Glutamatergic neuron (in vitro differentiated cells): ENCODE measurements around the gene AP3B2. TPM values are rescaled to one million over a fixed set of nuclear protein-coding genes. Genes with fewer than 3 reads are reported as not detected.

Experiments used
- DNase-seq: peaks from one replicate; pipeline ENCODE4 v3.0.0; 2022
- H3K27ac Mint-ChIP-seq: one replicate; pipeline ENCODE4 v1.8.0; 2020; ENCODE audit warnings: mild to moderate bottlenecking, mixed read lengths, inconsistent platforms; ENCODE audit not compliant: unreplicated experiment
- H3K27me3 Mint-ChIP-seq: one replicate; pipeline ENCODE4 v1.8.0; 2020; ENCODE audit warnings: mild to moderate bottlenecking, moderate library complexity, mixed read lengths, inconsistent platforms; ENCODE audit not compliant: unreplicated experiment
- H3K36me3 Mint-ChIP-seq: one replicate; pipeline ENCODE4 v1.8.0; 2020; ENCODE audit warnings: mild to moderate bottlenecking, mixed read lengths, inconsistent platforms; ENCODE audit not compliant: unreplicated experiment
- H3K4me1 Mint-ChIP-seq: one replicate; pipeline ENCODE4 v1.8.0; 2020; ENCODE audit warnings: mild to moderate bottlenecking, low read depth, mixed read lengths, inconsistent platforms; ENCODE audit not compliant: unreplicated experiment
- H3K4me3 Mint-ChIP-seq: one replicate; pipeline ENCODE4 v1.8.0; 2020; ENCODE audit warnings: mild to moderate bottlenecking, mixed read lengths, inconsistent platforms; ENCODE audit not compliant: unreplicated experiment
- H3K9me3 Mint-ChIP-seq: one replicate; pipeline ENCODE4 v1.8.0; 2020; ENCODE audit warnings: mild to moderate bottlenecking, moderate library complexity, mixed read lengths, inconsistent platforms; ENCODE audit not compliant: unreplicated experiment
- total RNA-seq: library from RNA; stranded (reverse); fragmentation: NEBNext Ultra II Directional; extraction: Animal tissue kit (Norgen Biotek cat#: 25700); gene quantifications from one replicate; pipeline ENCODE4 v1.2.1, GENCODE V29; 2021; ENCODE audit not compliant: unreplicated experiment
- TF ChIP-seq, protein P1 (sequence below): fragments of 200-600 bp; sonication (generic); IDR thresholded peaks from one replicate; pipeline ENCODE4 v1.5.0; 2021; ENCODE audit not compliant: partially characterized antibody, unreplicated experiment

AP3B2 gene
- total RNA-seq, 1 donor from 2014 or later: 218 TPM

DNA sequence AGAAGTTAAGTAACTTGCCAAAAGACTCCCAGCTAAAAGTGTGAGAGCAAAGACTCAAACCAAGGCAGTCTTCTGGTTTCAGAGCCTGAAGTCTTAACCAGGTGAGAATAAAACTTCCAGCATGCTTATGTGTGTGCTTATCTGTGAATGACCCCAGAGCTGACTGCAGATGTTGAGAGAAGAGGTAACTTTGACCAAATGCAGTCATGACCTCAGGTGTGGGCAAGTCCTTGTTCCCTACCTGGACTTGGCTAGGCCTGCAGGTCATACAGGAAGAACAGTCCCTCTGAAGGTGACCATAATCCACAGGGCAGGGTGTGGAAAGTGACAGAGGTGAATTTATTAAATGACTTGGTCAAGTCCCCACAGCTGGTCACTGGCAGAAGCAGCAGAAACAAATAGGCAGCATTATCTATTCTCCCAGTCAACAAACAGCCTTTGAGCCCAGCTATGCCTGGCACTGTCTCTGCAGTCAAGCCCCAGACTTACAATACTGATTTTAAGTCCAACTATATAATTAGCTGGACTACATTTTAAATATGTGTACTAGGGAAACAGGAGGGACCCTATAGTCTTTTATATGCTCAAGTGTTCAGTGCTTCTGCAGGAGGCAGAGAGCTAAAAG, 59.5 kb downstream of the AP3B2 start:
- no peak overlapping the region for H3K27ac Mint-ChIP-seq
- H3K36me3 Mint-ChIP-seq: no peaks in the 10 kb centered on the region
- peaks cover 2% of the 10 kb centered on the region for H3K9me3 Mint-ChIP-seq
- TF ChIP-seq, protein P1, sequence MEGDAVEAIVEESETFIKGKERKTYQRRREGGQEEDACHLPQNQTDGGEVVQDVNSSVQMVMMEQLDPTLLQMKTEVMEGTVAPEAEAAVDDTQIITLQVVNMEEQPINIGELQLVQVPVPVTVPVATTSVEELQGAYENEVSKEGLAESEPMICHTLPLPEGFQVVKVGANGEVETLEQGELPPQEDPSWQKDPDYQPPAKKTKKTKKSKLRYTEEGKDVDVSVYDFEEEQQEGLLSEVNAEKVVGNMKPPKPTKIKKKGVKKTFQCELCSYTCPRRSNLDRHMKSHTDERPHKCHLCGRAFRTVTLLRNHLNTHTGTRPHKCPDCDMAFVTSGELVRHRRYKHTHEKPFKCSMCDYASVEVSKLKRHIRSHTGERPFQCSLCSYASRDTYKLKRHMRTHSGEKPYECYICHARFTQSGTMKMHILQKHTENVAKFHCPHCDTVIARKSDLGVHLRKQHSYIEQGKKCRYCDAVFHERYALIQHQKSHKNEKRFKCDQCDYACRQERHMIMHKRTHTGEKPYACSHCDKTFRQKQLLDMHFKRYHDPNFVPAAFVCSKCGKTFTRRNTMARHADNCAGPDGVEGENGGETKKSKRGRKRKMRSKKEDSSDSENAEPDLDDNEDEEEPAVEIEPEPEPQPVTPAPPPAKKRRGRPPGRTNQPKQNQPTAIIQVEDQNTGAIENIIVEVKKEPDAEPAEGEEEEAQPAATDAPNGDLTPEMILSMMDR: no peak
- no peak for DNase-seq
- H3K4me1 Mint-ChIP-seq: peaks cover 2% of the 10 kb centered on the region
- H3K4me3 Mint-ChIP-seq: no peak overlapping the region
- H3K27me3 Mint-ChIP-seq: peaks cover 12% of the 10 kb centered on the region

DNA sequence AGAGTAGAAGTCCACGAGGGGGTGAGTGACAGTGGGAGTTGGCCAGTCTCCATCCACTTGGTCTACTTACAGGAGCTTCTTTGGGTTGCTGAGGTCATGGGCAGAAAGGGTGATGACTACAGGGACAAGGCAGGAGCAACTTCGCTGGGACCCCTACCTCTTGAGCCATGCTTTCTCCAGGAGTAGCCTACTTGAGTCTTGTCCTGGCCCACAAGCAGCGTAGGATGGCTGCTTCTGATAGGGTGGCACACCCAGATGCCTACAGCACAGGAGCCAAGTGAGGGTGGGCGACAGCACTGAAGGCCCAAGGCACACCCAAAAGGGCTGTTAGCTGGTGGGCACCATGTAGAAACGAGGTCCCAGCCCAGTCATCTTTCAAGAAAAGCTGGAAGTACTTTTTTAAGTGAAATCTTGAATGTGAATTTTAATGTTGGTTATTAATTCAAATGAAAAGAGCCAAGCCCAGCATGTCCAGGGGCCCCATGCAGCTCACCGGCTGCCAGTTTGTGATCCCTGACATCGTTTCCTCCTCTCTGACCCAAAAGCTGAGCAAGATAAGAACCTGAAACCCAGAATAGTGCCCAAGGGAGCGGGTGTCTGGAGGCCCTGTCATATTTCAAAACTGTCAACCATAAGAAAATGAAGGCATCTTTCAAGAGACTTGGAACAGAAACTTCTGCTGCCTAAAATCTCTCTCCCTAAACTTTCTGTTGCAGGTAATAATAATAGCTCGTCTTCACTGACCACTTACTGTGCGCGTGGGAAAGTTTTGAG, 60.3 kb downstream of the AP3B2 start:
- Mint-ChIP-seq H3K27me3 (peaks cover 12% of the 10 kb centered on the region), H3K9me3 (peaks cover 2% of the 10 kb centered on the region), H3K36me3 (no peaks in the 10 kb centered on the region), H3K4me3 (no peak overlapping the region), H3K27ac (no peak overlapping the region), H3K4me1 (peaks cover 3% of the 10 kb centered on the region)
- no peak for DNase-seq
- TF ChIP-seq, protein P1: no peak

- peaks cover 2% of the 10 kb centered on the region for H3K9me3 Mint-ChIP-seq
- peak overlapping the region; percentile 74 for H3K4me3 Mint-ChIP-seq
- peaks cover 12% of the 10 kb centered on the region for H3K27me3 Mint-ChIP-seq
- peak; percentile 25 for DNase-seq
- no peaks in the 10 kb centered on the region for H3K36me3 Mint-ChIP-seq
- TF ChIP-seq, protein P1: no peak
- H3K4me1 Mint-ChIP-seq: peaks cover 8% of the 10 kb centered on the region
- H3K27ac Mint-ChIP-seq: no peak overlapping the region
These were observed 61.2 kb downstream of the AP3B2 start for GRCh38 chr15:82648257-82649103.

DNA sequence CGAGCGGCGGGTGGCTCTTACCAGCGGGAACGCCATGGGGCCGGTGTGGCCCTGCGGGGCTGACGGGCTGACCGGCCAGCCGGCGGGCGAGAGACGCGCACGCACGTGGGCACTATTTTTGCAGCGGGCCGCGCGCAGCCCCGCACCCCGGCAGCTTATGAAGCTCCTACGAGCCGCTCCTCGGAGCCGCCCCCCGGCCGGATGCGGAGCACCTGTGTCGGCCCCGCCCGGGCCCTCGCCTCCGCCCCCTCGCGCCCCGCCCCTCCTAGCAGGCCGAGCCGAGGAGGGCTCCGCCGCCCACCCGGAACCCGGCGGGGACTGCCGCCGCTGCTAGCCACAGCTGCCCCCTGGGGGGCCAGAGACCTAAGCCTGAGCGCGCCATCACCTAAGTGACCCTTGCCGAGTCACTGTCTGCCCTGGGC, 61.8 kb downstream of the AP3B2 start:
- TF ChIP-seq, protein P1: no peak
- Mint-ChIP-seq H3K36me3 (no peaks in the 10 kb centered on the region), H3K27me3 (peaks cover 12% of the 10 kb centered on the region), H3K4me1 (peaks cover 10% of the 10 kb centered on the region), H3K4me3 (peak overlapping the region; percentile 74), H3K27ac (no peak overlapping the region), H3K9me3 (peaks cover 2% of the 10 kb centered on the region)
- DNase-seq: peak; percentile 57
